ENCODE results near the gene BAZ2B.

BAZ2B gene

GRCh38 chr2:159562248-159562647 lies 54.1 kb downstream of the BAZ2B start:
- no peaks in the 10 kb centered on the region for H3K27me3 ChIP-seq (ENCODE audit: insufficient read depth, low read length, poor library complexity, severe bottlenecking)
- no peak overlapping the region for H3K4me2 ChIP-seq (ENCODE audit: low read depth, low read length, poor library complexity, severe bottlenecking)
- H3K9ac ChIP-seq (ENCODE audit: low read depth, low read length, poor library complexity, severe bottlenecking) = no peak overlapping the region
- H2AFZ ChIP-seq (ENCODE audit: low read length) = no peak overlapping the region
- no peaks in the 10 kb centered on the region for H3K79me2 ChIP-seq (ENCODE audit: insufficient read depth, low read length)
- H4K20me1 ChIP-seq (ENCODE audit: insufficient read depth, low read length, poor library complexity, severe bottlenecking) = no peaks in the 10 kb centered on the region
- no peaks in the 10 kb centered on the region for H3K9me3 ChIP-seq (ENCODE audit: insufficient read depth, low read depth, low read length)
- H3K4me3 ChIP-seq (ENCODE audit: low read length, poor library complexity, severe bottlenecking) = no peak overlapping the region
- H3F3A ChIP-seq (ENCODE audit: low read depth) = no peaks in the 10 kb centered on the region
- no peaks in the 10 kb centered on the region for H3K4me1 ChIP-seq (ENCODE audit: insufficient read depth, low read length, poor library complexity, severe bottlenecking)
- no peak for TF ChIP-seq EZH2phosphoT487 (IDR thresholded peaks at IDR 0.05; ENCODE audit: borderline replicate concordance)
- no peak for TF ChIP-seq CTCF (conservative IDR thresholded peaks at IDR 0.05; ENCODE audit: low read length)
- no peaks in the 10 kb centered on the region for H3K36me3 ChIP-seq (ENCODE audit: insufficient read depth, low read length)
- no peaks in the 10 kb centered on the region for H3K9me2 ChIP-seq (replicated peaks; ENCODE audit: low read depth, low read length)

DNA sequence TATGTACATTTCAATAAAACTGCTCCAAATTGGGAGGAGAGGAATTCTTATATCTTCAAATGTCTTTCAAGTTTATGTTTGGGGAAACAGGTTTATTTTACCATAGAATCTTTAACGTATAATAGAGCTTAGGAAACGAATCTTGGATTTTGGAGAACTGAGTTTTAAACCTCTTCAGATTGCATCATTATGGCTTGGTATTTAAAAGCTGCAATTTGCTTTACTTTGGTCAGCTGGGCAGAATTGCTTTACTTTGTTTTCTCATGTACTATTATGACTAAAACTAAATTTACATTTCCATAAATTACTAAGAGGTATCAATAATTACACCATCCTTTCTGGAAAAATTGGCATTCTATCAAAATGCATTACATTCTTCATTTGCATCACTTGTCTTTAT lies 54.6 kb downstream of the BAZ2B start:
- Histone ChIP-seq H3K4me2 (ENCODE audit: low read depth, low read length, poor library complexity, severe bottlenecking) (no peak overlapping the region), H3K9ac (ENCODE audit: low read depth, low read length, poor library complexity, severe bottlenecking) (no peak overlapping the region), H3K79me2 (ENCODE audit: insufficient read depth, low read length) (no peaks in the 10 kb centered on the region), H3K27me3 (ENCODE audit: insufficient read depth, low read length, poor library complexity, severe bottlenecking) (no peaks in the 10 kb centered on the region), H3K9me2 (replicated peaks; ENCODE audit: low read depth, low read length) (no peaks in the 10 kb centered on the region), H3K36me3 (ENCODE audit: insufficient read depth, low read length) (no peaks in the 10 kb centered on the region), H3F3A (ENCODE audit: low read depth) (no peaks in the 10 kb centered on the region), H3K9me3 (ENCODE audit: insufficient read depth, low read depth, low read length) (no peaks in the 10 kb centered on the region), H3K4me3 (ENCODE audit: low read length, poor library complexity, severe bottlenecking) (no peak overlapping the region), H4K20me1 (ENCODE audit: insufficient read depth, low read length, poor library complexity, severe bottlenecking) (no peaks in the 10 kb centered on the region), H3K4me1 (ENCODE audit: insufficient read depth, low read length, poor library complexity, severe bottlenecking) (no peaks in the 10 kb centered on the region), H2AFZ (ENCODE audit: low read length) (no peak overlapping the region)
- no peak for TF ChIP-seq EZH2phosphoT487 (IDR thresholded peaks at IDR 0.05; ENCODE audit: borderline replicate concordance)
- no peak for TF ChIP-seq CTCF (conservative IDR thresholded peaks at IDR 0.05; ENCODE audit: low read length)

GRCh38 chr2:159561242-159561641 lies 55.1 kb downstream of the BAZ2B start:
- Histone ChIP-seq H4K20me1 (ENCODE audit: insufficient read depth, low read length, poor library complexity, severe bottlenecking) (no peaks in the 10 kb centered on the region), H3K4me2 (ENCODE audit: low read depth, low read length, poor library complexity, severe bottlenecking) (no peak overlapping the region), H3K9me3 (ENCODE audit: insufficient read depth, low read depth, low read length) (no peaks in the 10 kb centered on the region), H2AFZ (ENCODE audit: low read length) (no peak overlapping the region), H3F3A (ENCODE audit: low read depth) (no peaks in the 10 kb centered on the region), H3K9ac (ENCODE audit: low read depth, low read length, poor library complexity, severe bottlenecking) (no peak overlapping the region), H3K4me3 (ENCODE audit: low read length, poor library complexity, severe bottlenecking) (no peak overlapping the region), H3K9me2 (replicated peaks; ENCODE audit: low read depth, low read length) (no peaks in the 10 kb centered on the region), H3K27me3 (ENCODE audit: insufficient read depth, low read length, poor library complexity, severe bottlenecking) (no peaks in the 10 kb centered on the region), H3K36me3 (ENCODE audit: insufficient read depth, low read length) (no peaks in the 10 kb centered on the region), H3K79me2 (ENCODE audit: insufficient read depth, low read length) (no peaks in the 10 kb centered on the region), H3K4me1 (ENCODE audit: insufficient read depth, low read length, poor library complexity, severe bottlenecking) (no peaks in the 10 kb centered on the region)
- no peak for TF ChIP-seq CTCF (conservative IDR thresholded peaks at IDR 0.05; ENCODE audit: low read length)
- no peak for TF ChIP-seq EZH2phosphoT487 (IDR thresholded peaks at IDR 0.05; ENCODE audit: borderline replicate concordance)

All from Loucy (cell line).